ENCODE measurements around the gene MYLK. TPM values are rescaled to one million over a fixed set of nuclear protein-coding genes. Genes with fewer than 3 reads are reported as not detected.

The MYLK gene
- total and polyA plus RNA-seq, 5 donors from 2014 or later, result 0.07 to 2.9 (median 0.20) TPM; not detected in 1

DNA sequence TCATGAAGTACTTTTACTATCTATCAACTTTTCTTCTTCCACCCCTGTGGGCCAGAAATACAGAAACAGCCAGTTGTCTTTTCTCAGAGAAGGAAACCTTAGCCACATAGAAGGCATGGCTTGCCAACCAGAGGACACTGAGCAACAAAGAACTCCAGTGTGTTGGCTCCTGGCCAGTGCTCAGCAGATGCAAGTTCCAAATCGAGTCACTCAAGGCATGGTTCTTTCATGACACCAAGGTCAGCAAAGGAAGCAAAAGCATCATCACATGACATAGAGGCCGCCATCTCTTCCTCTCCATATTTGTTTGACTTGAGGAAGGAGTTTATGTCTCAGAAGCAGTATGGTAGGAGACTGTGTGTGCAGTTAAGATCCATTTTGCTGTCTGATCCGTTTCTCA lies 92.2 kb downstream of the MYLK start:
- Histone ChIP-seq H3K27me3 (ENCODE audit: control insufficient read depth, insufficient read depth, low read length) (peaks cover 3% of the 10 kb centered on the region), H3K36me3 (ENCODE audit: control insufficient read depth, insufficient read depth, low read length) (no peaks in the 10 kb centered on the region), H3K4me3 (ENCODE audit: low read depth, low read length) (no peak overlapping the region), H3K27ac (ENCODE audit: insufficient read depth, low read length, poor library complexity, severe bottlenecking) (no peak overlapping the region), H3K4me1 (ENCODE audit: control insufficient read depth, insufficient read depth, low read length, poor library complexity, severe bottlenecking) (no peaks in the 10 kb centered on the region), H3K9me3 (ENCODE audit: control insufficient read depth in 2 of 2, low read length in 2 of 2) (no peaks in the 10 kb centered on the region)
- Mint-ChIP-seq H3K27ac (no peak overlapping the region), H3K9me3 (peaks cover 0 to 4% (median 0%) of the 10 kb centered on the region in 7 donors), H3K4me1 (no peaks in the 10 kb centered on the region), H3K36me3 (no peaks in the 10 kb centered on the region), H3K4me3 (no peak overlapping the region), H3K27me3 (peaks cover 18% of the 10 kb centered on the region)
- DNase-seq, result no peak
- ATAC-seq (ENCODE audit: low read depth in 2 of 2), result no peak

- Mint-ChIP-seq H3K27ac (no peak overlapping the region), H3K27me3 (peaks cover 18% of the 10 kb centered on the region), H3K4me1 (no peaks in the 10 kb centered on the region), H3K4me3 (no peak overlapping the region), H3K9me3 (peaks cover 0 to 4% (median 0%) of the 10 kb centered on the region in 7 donors), H3K36me3 (no peaks in the 10 kb centered on the region)
- Histone ChIP-seq H3K27ac (ENCODE audit: insufficient read depth, low read length, poor library complexity, severe bottlenecking) (no peak overlapping the region), H3K4me3 (ENCODE audit: low read depth, low read length) (no peak overlapping the region), H3K4me1 (ENCODE audit: control insufficient read depth, insufficient read depth, low read length, poor library complexity, severe bottlenecking) (no peaks in the 10 kb centered on the region), H3K27me3 (ENCODE audit: control insufficient read depth, insufficient read depth, low read length) (peaks cover 3% of the 10 kb centered on the region), H3K36me3 (ENCODE audit: control insufficient read depth, insufficient read depth, low read length) (no peaks in the 10 kb centered on the region), H3K9me3 (ENCODE audit: control insufficient read depth in 2 of 2, low read length in 2 of 2) (no peaks in the 10 kb centered on the region)
- ATAC-seq (ENCODE audit: low read depth in 2 of 2) (no peak), DNase-seq (no peak)
Observed at GRCh38 chr3:123791417-123791816, 92.7 kb downstream of the MYLK start.

DNA sequence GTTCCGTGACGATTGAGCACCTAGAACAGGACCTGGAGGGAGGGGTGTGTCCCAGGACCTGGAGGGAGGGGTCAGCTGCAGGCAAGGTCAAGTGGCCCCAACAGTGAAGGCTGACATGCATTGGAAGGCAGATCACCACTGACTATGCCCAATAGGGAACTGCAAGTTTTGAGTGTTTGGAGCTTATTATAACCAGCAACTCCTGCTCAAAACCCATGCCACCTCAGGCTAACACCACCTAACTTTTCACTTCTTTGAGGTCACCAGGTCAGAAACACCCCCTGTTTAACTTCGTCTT lies 93.1 kb downstream of the MYLK start:
- no peak for DNase-seq
- ATAC-seq (ENCODE audit: low read depth in 2 of 2), result no peak
- H3K9me3 ChIP-seq (ENCODE audit: control insufficient read depth in 2 of 2, low read length in 2 of 2), result no peaks in the 10 kb centered on the region
- no peaks in the 10 kb centered on the region for H3K36me3 ChIP-seq (ENCODE audit: control insufficient read depth, insufficient read depth, low read length)
- Mint-ChIP-seq H3K27me3 (peaks cover 14% of the 10 kb centered on the region), H3K27ac (no peak overlapping the region), H3K4me1 (no peaks in the 10 kb centered on the region), H3K36me3 (no peaks in the 10 kb centered on the region), H3K9me3 (peaks cover 0 to 4% (median 0%) of the 10 kb centered on the region in 7 donors), H3K4me3 (no peak overlapping the region)
- no peaks in the 10 kb centered on the region for H3K4me1 ChIP-seq (ENCODE audit: control insufficient read depth, insufficient read depth, low read length, poor library complexity, severe bottlenecking)
- no peak overlapping the region for H3K4me3 ChIP-seq (ENCODE audit: low read depth, low read length)
- peaks cover 3% of the 10 kb centered on the region for H3K27me3 ChIP-seq (ENCODE audit: control insufficient read depth, insufficient read depth, low read length)
- H3K27ac ChIP-seq (ENCODE audit: insufficient read depth, low read length, poor library complexity, severe bottlenecking), result no peak overlapping the region

DNA sequence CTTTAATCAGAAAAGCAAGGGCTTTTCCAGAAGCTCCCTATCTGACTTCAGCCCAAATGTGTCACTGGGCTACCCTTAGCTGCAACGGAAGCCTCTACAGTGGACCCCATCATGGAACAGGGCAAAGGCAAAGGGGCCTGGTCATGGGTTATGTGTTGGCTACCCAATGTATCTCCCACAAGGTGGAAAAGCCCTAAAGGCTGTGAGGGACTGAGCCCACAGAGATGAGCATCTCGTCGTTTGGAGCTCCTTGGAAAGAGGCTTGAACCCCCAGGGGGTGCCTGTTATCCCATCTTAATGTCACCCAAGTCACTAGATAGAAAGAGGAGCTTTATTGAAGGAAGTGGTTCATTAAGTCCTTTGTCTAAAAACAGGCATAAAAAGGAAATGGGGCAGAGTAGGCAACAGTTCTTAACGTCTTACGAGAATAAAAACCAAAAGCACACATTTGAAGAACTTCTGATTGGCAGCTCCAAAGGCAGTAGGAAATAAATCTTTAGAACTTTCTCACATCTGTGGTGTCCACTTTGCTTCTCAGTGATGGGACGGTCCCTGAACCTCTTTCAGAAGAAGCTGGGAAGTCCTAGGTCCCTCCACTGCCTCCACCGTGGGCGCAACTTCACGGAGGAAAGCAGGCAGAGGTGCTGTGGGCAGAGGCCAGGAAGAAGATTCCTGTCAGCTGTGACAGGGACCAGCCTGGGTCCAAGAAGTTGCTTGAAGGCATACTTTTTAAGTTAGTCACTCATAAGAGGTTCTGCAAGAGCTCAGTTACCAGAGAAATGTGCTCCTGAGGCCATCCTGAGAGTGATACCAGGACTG lies 93.7 kb downstream of the MYLK start:
- Mint-ChIP-seq H3K36me3 (no peaks in the 10 kb centered on the region), H3K9me3 (peaks cover 0 to 4% (median 0%) of the 10 kb centered on the region in 7 donors), H3K4me1 (no peaks in the 10 kb centered on the region), H3K27me3 (peaks cover 13% of the 10 kb centered on the region), H3K4me3 (no peak overlapping the region), H3K27ac (no peak overlapping the region)
- ATAC-seq (ENCODE audit: low read depth in 2 of 2) (no peak), DNase-seq (no peak)
- Histone ChIP-seq H3K36me3 (ENCODE audit: control insufficient read depth, insufficient read depth, low read length) (no peaks in the 10 kb centered on the region), H3K4me3 (ENCODE audit: low read depth, low read length) (no peak overlapping the region), H3K27ac (ENCODE audit: insufficient read depth, low read length, poor library complexity, severe bottlenecking) (no peak overlapping the region), H3K27me3 (ENCODE audit: control insufficient read depth, insufficient read depth, low read length) (peaks cover 3% of the 10 kb centered on the region), H3K4me1 (ENCODE audit: control insufficient read depth, insufficient read depth, low read length, poor library complexity, severe bottlenecking) (no peaks in the 10 kb centered on the region), H3K9me3 (ENCODE audit: control insufficient read depth in 2 of 2, low read length in 2 of 2) (no peaks in the 10 kb centered on the region)

- Mint-ChIP-seq H3K27me3 (peaks cover 18% of the 10 kb centered on the region), H3K4me3 (no peak overlapping the region)
Observed at GRCh38 chr3:123789760-123790159, 94.4 kb downstream of the MYLK start.

DNA sequence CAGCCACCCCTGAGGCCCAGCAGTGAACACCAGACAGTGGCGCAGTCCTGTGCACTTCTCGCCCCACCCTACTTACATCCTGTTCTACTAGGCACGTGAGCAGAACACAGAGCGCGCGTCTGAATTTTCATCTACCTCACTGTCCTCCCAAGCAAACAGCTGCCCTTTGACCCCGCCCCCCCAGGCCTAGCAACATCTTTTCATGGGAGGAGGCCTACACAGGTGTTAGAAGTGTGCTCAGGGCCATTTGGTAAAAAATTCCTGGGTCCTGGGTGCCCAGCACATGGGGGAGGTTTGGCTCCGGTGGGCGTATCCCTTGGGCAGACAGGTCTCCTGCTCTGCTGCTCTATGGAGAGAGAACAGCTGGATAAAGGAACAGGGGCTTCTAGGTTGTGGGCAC lies 95.0 kb downstream of the MYLK start:
- Histone ChIP-seq H3K27ac (ENCODE audit: insufficient read depth, low read length, poor library complexity, severe bottlenecking) (no peak overlapping the region), H3K27me3 (ENCODE audit: control insufficient read depth, insufficient read depth, low read length) (peaks cover 3% of the 10 kb centered on the region), H3K4me3 (ENCODE audit: low read depth, low read length) (no peak overlapping the region), H3K36me3 (ENCODE audit: control insufficient read depth, insufficient read depth, low read length) (no peaks in the 10 kb centered on the region), H3K9me3 (ENCODE audit: control insufficient read depth in 2 of 2, low read length in 2 of 2) (no peaks in the 10 kb centered on the region), H3K4me1 (ENCODE audit: control insufficient read depth, insufficient read depth, low read length, poor library complexity, severe bottlenecking) (no peaks in the 10 kb centered on the region)
- no peak for ATAC-seq (ENCODE audit: low read depth in 2 of 2)
- no peak overlapping the region for H3K4me3 Mint-ChIP-seq
- H3K4me1 Mint-ChIP-seq, result no peaks in the 10 kb centered on the region
- peaks cover 0 to 4% (median 0%) of the 10 kb centered on the region in 7 donors for H3K9me3 Mint-ChIP-seq
- peaks cover 18% of the 10 kb centered on the region for H3K27me3 Mint-ChIP-seq
- no peak for DNase-seq
- no peak overlapping the region for H3K27ac Mint-ChIP-seq
- no peaks in the 10 kb centered on the region for H3K36me3 Mint-ChIP-seq

More at GRCh38 chr3:123789760-123790159, 94.4 kb downstream of the MYLK start:
- no peaks in the 10 kb centered on the region for H3K4me1 ChIP-seq (ENCODE audit: control insufficient read depth, insufficient read depth, low read length, poor library complexity, severe bottlenecking)
- Mint-ChIP-seq H3K36me3 (no peaks in the 10 kb centered on the region), H3K27ac (no peak overlapping the region), H3K4me1 (no peaks in the 10 kb centered on the region), H3K9me3 (peaks cover 0 to 4% (median 0%) of the 10 kb centered on the region in 7 donors)
- no peaks in the 10 kb centered on the region for H3K36me3 ChIP-seq (ENCODE audit: control insufficient read depth, insufficient read depth, low read length)
- no peak overlapping the region for H3K27ac ChIP-seq (ENCODE audit: insufficient read depth, low read length, poor library complexity, severe bottlenecking)
- ATAC-seq (ENCODE audit: low read depth in 2 of 2) (no peak), DNase-seq (no peak)
- H3K27me3 ChIP-seq (ENCODE audit: control insufficient read depth, insufficient read depth, low read length), result peaks cover 3% of the 10 kb centered on the region
- H3K9me3 ChIP-seq (ENCODE audit: control insufficient read depth in 2 of 2, low read length in 2 of 2), result no peaks in the 10 kb centered on the region
- no peak overlapping the region for H3K4me3 ChIP-seq (ENCODE audit: low read depth, low read length)

- H3K9me3 Mint-ChIP-seq, result peaks cover 0 to 4% (median 0%) of the 10 kb centered on the region in 7 donors
- H3K36me3 Mint-ChIP-seq, result no peaks in the 10 kb centered on the region
- H3K27me3 Mint-ChIP-seq, result peaks cover 18% of the 10 kb centered on the region
- Histone ChIP-seq H3K9me3 (ENCODE audit: control insufficient read depth in 2 of 2, low read length in 2 of 2) (no peaks in the 10 kb centered on the region), H3K4me1 (ENCODE audit: control insufficient read depth, insufficient read depth, low read length, poor library complexity, severe bottlenecking) (no peaks in the 10 kb centered on the region), H3K36me3 (ENCODE audit: control insufficient read depth, insufficient read depth, low read length) (no peaks in the 10 kb centered on the region), H3K4me3 (ENCODE audit: low read depth, low read length) (no peak overlapping the region), H3K27me3 (ENCODE audit: control insufficient read depth, insufficient read depth, low read length) (peaks cover under 1% of the 10 kb centered on the region), H3K27ac (ENCODE audit: insufficient read depth, low read length, poor library complexity, severe bottlenecking) (no peak overlapping the region)
- no peak overlapping the region for H3K4me3 Mint-ChIP-seq
- no peak overlapping the region for H3K27ac Mint-ChIP-seq
- H3K4me1 Mint-ChIP-seq, result no peaks in the 10 kb centered on the region
- ATAC-seq (ENCODE audit: low read depth in 2 of 2) (no peak), DNase-seq (no peak)
Observed at GRCh38 chr3:123788710-123789109, 95.4 kb downstream of the MYLK start.

GRCh38 chr3:123787133-123787532 lies 97.0 kb downstream of the MYLK start:
- peaks cover 12% of the 10 kb centered on the region for H3K27me3 Mint-ChIP-seq
- H3K4me3 ChIP-seq (ENCODE audit: low read depth, low read length), result no peak overlapping the region
- H3K9me3 ChIP-seq (ENCODE audit: control insufficient read depth in 2 of 2, low read length in 2 of 2), result no peaks in the 10 kb centered on the region
- no peak overlapping the region for H3K27ac ChIP-seq (ENCODE audit: insufficient read depth, low read length, poor library complexity, severe bottlenecking)
- no peaks in the 10 kb centered on the region for H3K36me3 ChIP-seq (ENCODE audit: control insufficient read depth, insufficient read depth, low read length)
- H3K36me3 Mint-ChIP-seq, result no peaks in the 10 kb centered on the region
- H3K27me3 ChIP-seq (ENCODE audit: control insufficient read depth, insufficient read depth, low read length), result no peaks in the 10 kb centered on the region
- H3K27ac Mint-ChIP-seq, result no peak overlapping the region
- ATAC-seq (ENCODE audit: low read depth in 2 of 2) (no peak), DNase-seq (no peak)
- H3K9me3 Mint-ChIP-seq, result peaks cover 0 to 4% (median 0%) of the 10 kb centered on the region in 7 donors
- H3K4me1 ChIP-seq (ENCODE audit: control insufficient read depth, insufficient read depth, low read length, poor library complexity, severe bottlenecking), result no peaks in the 10 kb centered on the region
- H3K4me3 Mint-ChIP-seq, result no peak overlapping the region
- H3K4me1 Mint-ChIP-seq, result no peaks in the 10 kb centered on the region
